Spleen (tissue), 11 donors: ENCODE data around the gene RAB44. TPM values are rescaled to one million over a fixed set of nuclear protein-coding genes. Genes with fewer than 3 reads are reported as not detected.
A peak's percentile ranks its signal among the peaks of the same experiment; 100 is the strongest.

Source experiments
- DNase-seq: peaks from one replicate; pipeline ENCODE4 v3.0.0-alpha.2; 2020
- H3K27ac ChIP-seq, 8 donors: fragments of 200-600 bp; sonication (generic) in 7 of 8; 1 replicate in 4 of 8; 2 replicates in 4 of 8; pipeline versions ENCODE4 v1.5.0 to v1.8.0; 2016 to 2021; ENCODE audit warnings: inconsistent platforms in 4 of 8, mild to moderate bottlenecking in 4 of 8, moderate library complexity in 1 of 8
- H3K27me3 ChIP-seq, 7 donors: fragments of 200-600 bp; sonication (generic) in 6 of 7; replicated peaks in 1 of 7; 1 replicate in 4 of 7; 2 replicates in 3 of 7; pipeline versions ENCODE4 v1.5.0 to v1.8.0; 2016 to 2021; ENCODE audit warnings: inconsistent platforms in 3 of 7, mild to moderate bottlenecking in 1 of 7
- H3K36me3 ChIP-seq, 6 donors: fragments of 200-600 bp; sonication (generic) in 5 of 6; 1 replicate in 4 of 6; 2 replicates in 2 of 6; pipeline versions ENCODE4 v1.5.0 to v1.8.0; 2016 to 2021; ENCODE audit warnings: inconsistent platforms in 2 of 6
- H3K4me1 ChIP-seq, 6 donors: fragments of 200-600 bp; sonication (generic) in 5 of 6; 1 replicate in 3 of 6; 2 replicates in 3 of 6; pipeline versions ENCODE4 v1.5.0 to v1.8.0; 2016 to 2021; ENCODE audit warnings: inconsistent platforms in 3 of 6
- H3K4me3 ChIP-seq, 8 donors: fragments of 200-600 bp; sonication (generic) in 7 of 8; 1 replicate in 4 of 8; 2 replicates in 4 of 8; pipeline versions ENCODE4 v1.5.0 to v1.8.0; 2016 to 2021; ENCODE audit warnings: inconsistent platforms in 4 of 8, mild to moderate bottlenecking in 4 of 8, moderate library complexity in 2 of 8
- H3K9me3 ChIP-seq, 8 donors: fragments of 200-600 bp; sonication (generic) in 7 of 8; 1 replicate in 4 of 8; 2 replicates in 4 of 8; pipeline versions ENCODE4 v1.5.0 to v1.8.0; 2016 to 2021; ENCODE audit warnings: inconsistent platforms in 4 of 8
- CTCF ChIP-seq, 11 experiments: fragments of 200-600 bp in 7 of 11; fragments of 450-650 bp in 4 of 11; sonication (generic) in 4 of 11; IDR thresholded peaks in 8 of 11; conservative IDR thresholded peaks in 3 of 11; 1 replicate in 7 of 11; 2 replicates in 4 of 11; pipeline versions ENCODE4 v1.4.0 to v1.8.0; 2016 to 2021; ENCODE audit warnings: antibody characterized with exemption in 11 of 11, inconsistent platforms in 4 of 11, mild to moderate bottlenecking in 1 of 11
- POLR2A ChIP-seq, 3 donors: fragments of 450-650 bp; IDR thresholded peaks; one replicate each; pipeline ENCODE4 v1.5.1; 2017; ENCODE audit warnings: antibody characterized with exemption in 3 of 3, mild to moderate bottlenecking in 1 of 3
- POLR2AphosphoS5 ChIP-seq, 3 donors: sonication (generic); formaldehyde crosslinking; IDR thresholded peaks; one replicate each; pipeline ENCODE4 v1.5.1; 2017; ENCODE audit warnings: antibody characterized with exemption in 3 of 3
- WGBS, 5 donors: extraction: QIAGEN DNeasy Blood & Tissue Kit in 3 of 5; methylation state at CpG; one replicate each; pipeline versions ENCODE4 v1.1.5 to v1.1.7; 2013 to 2018; 5-methylcytosine and 5-hydroxymethylcytosine counted together
- intact Hi-C: fragments of 100-400 bp; cut with DNase I; formaldehyde crosslinking; loops from one replicate; pipeline ENCODE4 v1.15.0; 2023; ENCODE audit warnings: low total_unique reads
- polyA plus RNA-seq, 3 donors: library from polyadenylated mRNA; stranded (reverse); fragments of 200-250 nt; gene quantifications; one replicate each; pipeline ENCODE4 v1.2.1, GENCODE V29; 2013
- total RNA-seq, 7 donors: library from RNA; depleted of rRNA in 3 of 7; stranded (reverse); fragments of >200 nt in 3 of 7; fragmentation: NEBNext Ultra II Directional in 4 of 7; extraction: Animal tissue kit (Norgen Biotek cat#: 25700) in 4 of 7; gene quantifications; one replicate each; pipeline versions ENCODE4 v1.1.0 to v1.2.1, GENCODE V29; 2016 to 2021
- donor health status: healthy with polysubstance abuse.
- donor health status: DM: no; HTN: no; CAD: no; lungs with moderate emphysema.
- donor health status: DM: no; HTN: no; CAD: no.
- donor health status: Bipolar disorder and iron deficiency.
- donor health status: healthy.
- donor health status: DM: no; HTN: no; CAD: no.
- donor health status: DM: yes; HTN: yes; CAD: no.

Gene RAB44
- total and polyA plus RNA-seq, 10 donors, result 0.06 to 3.5 (median 0.81) TPM

- H3K4me1 ChIP-seq, result peaks cover 26 to 77% (median 67%) of the 10 kb centered on the region in 6 donors
- peaks cover 0 to 10% (median 0%) of the 10 kb centered on the region in 6 donors for H3K36me3 ChIP-seq
- TF ChIP-seq POLR2A (IDR thresholded peaks at IDR 0.05) (peak; percentile 51 to 98 (median 81)), POLR2AphosphoS5 (IDR thresholded peaks at IDR 0.05) (peak; percentile 96 to 98 (median 98)), CTCF (IDR thresholded peaks at IDR 0.05 in 8 of 11, conservative IDR thresholded peaks at IDR 0.05 in 3 of 11) (peak in 6 of 11 experiments; percentile 23 to 49 (median 31))
- intact Hi-C loops, result no loop called here
- peak within 1 kb of the TSS; percentile 69 to 95 (median 90) for H3K27ac ChIP-seq
- DNase-seq, result peak; percentile 95
- no peaks in the 10 kb centered on the region for H3K9me3 ChIP-seq
- peaks cover 0 to 21% (median 0%) of the 10 kb centered on the region in 7 donors for H3K27me3 ChIP-seq
- 0 to 1% (median 1%) methylated on average over 30 to 63 of the region's 63 CpGs for WGBS, 5 donors
- H3K4me3 ChIP-seq, result peak within 1 kb of the TSS; percentile 59 to 79 (median 68)
These were observed 19.1 kb upstream of the RAB44 start, which contains the start of gene CDKN1A for GRCh38 chr6:36678488-36679042. TSS of gene CDKN1A (plus strand) at chr6:36678714. CDS start at chr6:36684102, 5,388 bp downstream.

- peaks cover 28 to 84% (median 73%) of the 10 kb centered on the region in 6 donors for H3K4me1 ChIP-seq
- TF ChIP-seq POLR2AphosphoS5 (IDR thresholded peaks at IDR 0.05) (peak; percentile 45 to 80 (median 65)), CTCF (IDR thresholded peaks at IDR 0.05 in 8 of 11, conservative IDR thresholded peaks at IDR 0.05 in 3 of 11) (no peak), POLR2A (IDR thresholded peaks at IDR 0.05) (peak in 1 of 3 donors; percentile 11)
- peak overlapping the region; percentile 69 to 95 (median 90) for H3K27ac ChIP-seq
- peaks cover 0 to 21% (median 0%) of the 10 kb centered on the region in 7 donors for H3K27me3 ChIP-seq
- no peaks in the 10 kb centered on the region for H3K9me3 ChIP-seq
- peak; percentile 87 for DNase-seq
- 0 to 1% (median 1%) methylated on average over 35 to 61 of the region's 61 CpGs for WGBS, 5 donors
- peak overlapping the region; percentile 59 to 79 (median 68) for H3K4me3 ChIP-seq
- peaks cover 0 to 17% (median 4%) of the 10 kb centered on the region in 6 donors for H3K36me3 ChIP-seq
- intact Hi-C loops, result no loop called here
These were observed 18.4 kb upstream of the RAB44 start for GRCh38 chr6:36679043-36679833.

GRCh38 chr6:36682328-36683144 is 15.1 kb upstream of the RAB44 start:
- 26 to 44% (median 34%) methylated on average over 9 to 11 of the region's 11 CpGs for WGBS, 5 donors
- peaks cover 28 to 93% (median 82%) of the 10 kb centered on the region in 6 donors for H3K4me1 ChIP-seq

More at GRCh38 chr6:36682328-36683144, 15.1 kb upstream of the RAB44 start:
- H3K27ac ChIP-seq, result peak overlapping the region in 6 of 8 donors; percentile 3 to 77 (median 58)
- no peaks in the 10 kb centered on the region for H3K9me3 ChIP-seq
- TF ChIP-seq POLR2AphosphoS5 (IDR thresholded peaks at IDR 0.05) (peak; percentile 73 to 84 (median 77)), CTCF (IDR thresholded peaks at IDR 0.05 in 8 of 11, conservative IDR thresholded peaks at IDR 0.05 in 3 of 11) (no peak), POLR2A (IDR thresholded peaks at IDR 0.05) (no peak)
- peaks cover 0 to 50% (median 16%) of the 10 kb centered on the region in 6 donors for H3K36me3 ChIP-seq
- peak overlapping the region in 1 of 8 donors; percentile 1 for H3K4me3 ChIP-seq
- intact Hi-C loops, result loop anchor here (2.0 kb wide), 1 partner anchor 60 kb away; no protein-coding TSS in a partner anchor
- H3K27me3 ChIP-seq, result peaks cover 0 to 21% (median 0%) of the 10 kb centered on the region in 7 donors
- DNase-seq, result peak; percentile 89
